Esophagus squamous epithelium (tissue), 5 donors: ENCODE data around the gene VPS36. TPM values are rescaled to one million over a fixed set of nuclear protein-coding genes. Genes with fewer than 3 reads are reported as not detected.
"Not testable (repeated sequence)": the region's sequence is repeated elsewhere in the genome, so short reads cannot be mapped to it uniquely, and the experiment has no call there.

Experiments used
- DNase-seq: peaks from one replicate; lab custom pipeline; 2025; lab: John Stamatoyannopoulos, UW
- H3K27ac ChIP-seq, 4 donors: fragments of 200-600 bp; sonication (generic); one replicate each; pipeline ENCODE4 v1.5.1; 2016 to 2019; ENCODE audit warnings: mild to moderate bottlenecking in 1 of 4
- H3K27me3 ChIP-seq, 4 donors: fragments of 200-600 bp; sonication (generic); 1 replicate in 3 of 4; 2 replicates in 1 of 4; pipeline versions ENCODE4 v1.5.1 to v1.6.0; 2017 to 2021; ENCODE audit warnings: antibody characterized with exemption in 1 of 4
- H3K36me3 ChIP-seq, 3 donors: fragments of 200-600 bp; sonication (generic); one replicate each; pipeline ENCODE4 v1.5.1; 2016 to 2019
- H3K4me1 ChIP-seq, 3 donors: fragments of 200-600 bp; sonication (generic); one replicate each; pipeline ENCODE4 v1.5.1; 2017 to 2019
- H3K4me3 ChIP-seq, 4 donors: fragments of 200-600 bp; sonication (generic); 1 replicate in 3 of 4; 2 replicates in 1 of 4; pipeline ENCODE4 v1.5.1; 2016 to 2019; ENCODE audit warnings: mild to moderate bottlenecking in 2 of 4, moderate library complexity in 1 of 4
- H3K9me3 ChIP-seq, 3 donors: fragments of 200-600 bp; sonication (generic); one replicate each; pipeline ENCODE4 v1.5.1; 2016 to 2019
- CTCF ChIP-seq, 6 experiments: fragments of 450-650 bp in 4 of 6; fragments of 200-600 bp in 2 of 6; sonication (generic) in 2 of 6; IDR thresholded peaks; one replicate each; pipeline ENCODE4 v1.5.1; 2016 to 2019; ENCODE audit warnings: antibody characterized with exemption in 6 of 6, mild to moderate bottlenecking in 4 of 6, moderate library complexity in 4 of 6
- POLR2A ChIP-seq, 4 donors: fragments of 450-650 bp; IDR thresholded peaks; one replicate each; pipeline ENCODE4 v1.6.1; 2017; ENCODE audit warnings: antibody characterized with exemption in 4 of 4, mild to moderate bottlenecking in 4 of 4, moderate library complexity in 3 of 4
- WGBS, 2 donors: methylation state at CpG; one replicate each; pipeline ENCODE4 v1.1.5; 2018; 5-methylcytosine and 5-hydroxymethylcytosine counted together
- intact Hi-C: fragments of 100-400 bp; cut with DNase I; formaldehyde crosslinking; loops from one replicate; pipeline ENCODE4 v1.15.0; 2022
- total RNA-seq, 4 donors: library from RNA; depleted of rRNA; stranded (reverse); fragments of >200 nt; gene quantifications; one replicate each; pipeline ENCODE4 v1.1.0, GENCODE V29; 2016
- donor health status: DM: yes; HTN: yes; CAD: no.

Gene VPS36
- total RNA-seq, 4 donors from 2014 or later, result 36.6 to 61.2 (median 46.2) TPM

- H3K36me3 ChIP-seq, result peaks cover 0 to 11% (median 0%) of the 10 kb centered on the region in 3 donors
- TF ChIP-seq CTCF (IDR thresholded peaks at IDR 0.05) (no peak), POLR2A (IDR thresholded peaks at IDR 0.05) (no peak)
- H3K9me3 ChIP-seq, result no peaks in the 10 kb centered on the region
- no peaks in the 10 kb centered on the region for H3K27me3 ChIP-seq
- H3K4me3 ChIP-seq, result no peak overlapping the region
- DNase-seq, result no peak
- intact Hi-C loops, result no loop called here
- H3K4me1 ChIP-seq, result no peaks in the 10 kb centered on the region
- no peak overlapping the region for H3K27ac ChIP-seq
- WGBS, 2 donors, result 94 to 100% methylated on average over 3 to 13 of the region's 21 CpGs
Measured at GRCh38 chr13:52377898-52378297, 72.5 kb downstream of the VPS36 start.

GRCh38 chr13:52374873-52375411 is 75.5 kb downstream of the VPS36 start:
- 14 to 18% methylated on average over 1 of the region's 1 CpG for WGBS, 2 donors
- H3K27ac ChIP-seq, result no peak overlapping the region
- H3K4me3 ChIP-seq, result no peak overlapping the region
- H3K4me1 ChIP-seq, result no peaks in the 10 kb centered on the region
- TF ChIP-seq CTCF (IDR thresholded peaks at IDR 0.05) (no peak), POLR2A (IDR thresholded peaks at IDR 0.05) (no peak)
- no peak for DNase-seq
- H3K27me3 ChIP-seq, result no peaks in the 10 kb centered on the region
- H3K9me3 ChIP-seq, result no peaks in the 10 kb centered on the region
- H3K36me3 ChIP-seq, result peaks cover 0 to 11% (median 0%) of the 10 kb centered on the region in 3 donors
- intact Hi-C loops, result no loop called here

GRCh38 chr13:52374389-52374788 is 76.0 kb downstream of the VPS36 start:
- Histone ChIP-seq H3K36me3 (peaks cover 0 to 11% (median 0%) of the 10 kb centered on the region in 3 donors), H3K4me3 (no peak overlapping the region), H3K27ac (no peak overlapping the region), H3K27me3 (no peaks in the 10 kb centered on the region), H3K4me1 (no peaks in the 10 kb centered on the region), H3K9me3 (no peaks in the 10 kb centered on the region)
- TF ChIP-seq CTCF (IDR thresholded peaks at IDR 0.05) (no peak), POLR2A (IDR thresholded peaks at IDR 0.05) (no peak)
- 80 to 90% methylated on average over 4 of the region's 4 CpGs for WGBS, 2 donors
- intact Hi-C loops, result no loop called here
- DNase-seq, result no peak

GRCh38 chr13:52373277-52373676 is 77.2 kb downstream of the VPS36 start:
- intact Hi-C loops, result not testable (repeated sequence)

GRCh38 chr13:52371736-52372247 is 78.6 kb downstream of the VPS36 start:
- H3K4me3 ChIP-seq, result no peak overlapping the region
- no peaks in the 10 kb centered on the region for H3K9me3 ChIP-seq
- TF ChIP-seq POLR2A (IDR thresholded peaks at IDR 0.05), result no peak
- TF ChIP-seq CTCF (IDR thresholded peaks at IDR 0.05), result no peak
- H3K4me1 ChIP-seq, result no peaks in the 10 kb centered on the region
- intact Hi-C loops, result no loop called here
- no peaks in the 10 kb centered on the region for H3K36me3 ChIP-seq
- no peaks in the 10 kb centered on the region for H3K27me3 ChIP-seq
- no peak overlapping the region for H3K27ac ChIP-seq
- DNase-seq, result no peak
- 20 to 43% methylated on average over 3 of the region's 3 CpGs for WGBS, 2 donors

More at GRCh38 chr13:52373277-52373676, 77.2 kb downstream of the VPS36 start:
- H3K4me3 ChIP-seq, H3K27me3 ChIP-seq, H3K9me3 ChIP-seq, H3K27ac ChIP-seq, H3K36me3 ChIP-seq, DNase-seq, H3K4me1 ChIP-seq: not testable (repeated sequence)
- 82 to 100% methylated on average over 1 of the region's 1 CpG for WGBS, 2 donors
